ENCODE results near the gene AMD1.
"Not testable (repeated sequence)": the region's sequence is repeated elsewhere in the genome, so short reads cannot be mapped to it uniquely, and the experiment has no call there.

Gene AMD1

GRCh38 chr6:110877569-110877968 lies 3.0 kb downstream of the AMD1 start:
- DNase-seq (ENCODE audit: low spot score), result no peak

- peak; percentile 24 for DNase-seq (ENCODE audit: low spot score)
These were observed 4.4 kb downstream of the AMD1 start for GRCh38 chr6:110878751-110879522.

DNA sequence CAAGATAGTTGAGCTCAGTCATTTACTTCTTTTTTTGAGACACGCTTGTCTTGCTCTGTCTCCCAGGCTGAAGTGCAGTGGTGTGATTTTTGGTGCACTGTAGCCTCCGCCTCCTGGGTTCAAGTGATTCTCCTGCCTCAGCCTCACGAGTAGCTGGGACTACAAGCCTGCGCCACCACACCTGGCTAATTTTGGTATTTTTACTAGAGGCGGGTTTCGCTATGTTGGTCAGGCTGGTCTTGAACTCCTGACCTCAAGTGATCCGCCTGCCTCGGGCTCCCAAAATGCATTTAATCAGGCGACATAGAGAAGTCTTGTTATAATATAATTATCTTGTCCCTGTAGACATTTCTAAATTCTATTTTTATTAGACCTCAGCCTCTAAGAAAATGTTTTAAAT lies 6.1 kb downstream of the AMD1 start:
- DNase-seq (ENCODE audit: low spot score), result no peak

- DNase-seq (ENCODE audit: low spot score), result no peak
These were observed 7.1 kb downstream of the AMD1 start for GRCh38 chr6:110881546-110882273.

GRCh38 chr6:110882274-110882619 lies 7.7 kb downstream of the AMD1 start:
- DNase-seq (ENCODE audit: low spot score), result no peak

- DNase-seq (ENCODE audit: low spot score), result no peak
These were observed 8.4 kb downstream of the AMD1 start for GRCh38 chr6:110882824-110883554.

DNA sequence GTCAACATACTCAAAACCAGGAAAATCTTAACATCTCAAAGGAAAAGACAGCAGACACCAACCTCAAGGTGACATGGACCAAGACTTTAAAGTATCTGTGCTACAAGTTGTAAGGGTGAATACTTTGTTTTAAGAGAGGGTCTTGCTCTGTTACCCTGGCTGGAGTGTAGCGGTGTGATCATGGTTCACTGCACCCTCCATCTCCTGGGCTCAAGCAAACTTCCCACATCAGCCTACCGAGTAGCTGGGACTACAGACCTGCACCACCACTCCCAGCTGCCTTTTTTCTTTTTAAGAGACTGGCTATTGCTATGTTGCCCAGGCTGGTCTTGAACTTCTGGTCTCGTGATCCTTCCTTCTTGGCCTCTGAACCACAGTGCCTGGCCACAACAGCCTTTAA lies 9.7 kb downstream of the AMD1 start:
- no peak for DNase-seq (ENCODE audit: low spot score)

GRCh38 chr6:110885526-110885925 lies 10.9 kb downstream of the AMD1 start:
- DNase-seq (ENCODE audit: low spot score), result no peak

GRCh38 chr6:110886555-110887167 lies 12.1 kb downstream of the AMD1 start:
- no peak for DNase-seq (ENCODE audit: low spot score)

DNA sequence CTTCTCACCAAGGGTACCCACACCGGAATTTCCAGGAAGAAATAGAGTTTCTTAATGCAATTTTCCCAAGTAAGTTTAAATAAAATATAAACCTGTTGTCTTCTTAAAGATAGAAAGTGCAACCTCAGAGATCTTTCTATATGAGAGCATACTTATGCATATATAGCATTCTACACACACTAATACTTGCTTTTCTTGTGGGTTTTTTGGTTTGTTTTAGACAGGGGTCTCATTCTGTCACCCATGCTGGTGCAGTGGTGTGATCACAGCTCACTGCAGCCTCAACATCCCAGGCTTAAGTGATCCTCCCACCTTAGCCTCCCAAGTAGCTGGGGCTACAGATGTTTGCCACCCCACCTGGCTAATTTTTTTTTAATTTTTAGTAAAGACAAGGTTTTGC lies 15.7 kb downstream of the AMD1 start:
- DNase-seq (ENCODE audit: low spot score), result no peak

GRCh38 chr6:110895907-110896608 lies 21.5 kb downstream of the AMD1 start:
- DNase-seq (ENCODE audit: low spot score), result no peak

DNA sequence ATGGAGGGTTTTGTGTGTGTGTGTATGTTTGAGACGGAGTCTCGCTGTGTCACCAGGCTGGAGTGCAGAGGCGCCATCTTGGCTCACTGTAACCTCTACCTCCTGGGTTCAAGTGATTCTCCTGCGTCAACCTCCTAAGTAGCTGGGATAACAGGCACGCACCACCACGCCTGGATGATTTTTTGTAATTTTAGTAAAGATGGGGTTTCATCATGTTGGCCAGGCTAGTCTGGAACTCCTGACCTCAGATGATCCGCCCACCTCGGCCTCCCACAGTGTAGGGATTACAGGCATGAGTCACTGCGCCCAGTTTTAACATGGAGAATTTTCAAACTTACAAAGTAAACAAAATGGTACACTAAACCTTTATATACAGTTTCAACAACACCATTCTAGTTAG lies 22.8 kb downstream of the AMD1 start:
- no peak for DNase-seq (ENCODE audit: low spot score)

DNA sequence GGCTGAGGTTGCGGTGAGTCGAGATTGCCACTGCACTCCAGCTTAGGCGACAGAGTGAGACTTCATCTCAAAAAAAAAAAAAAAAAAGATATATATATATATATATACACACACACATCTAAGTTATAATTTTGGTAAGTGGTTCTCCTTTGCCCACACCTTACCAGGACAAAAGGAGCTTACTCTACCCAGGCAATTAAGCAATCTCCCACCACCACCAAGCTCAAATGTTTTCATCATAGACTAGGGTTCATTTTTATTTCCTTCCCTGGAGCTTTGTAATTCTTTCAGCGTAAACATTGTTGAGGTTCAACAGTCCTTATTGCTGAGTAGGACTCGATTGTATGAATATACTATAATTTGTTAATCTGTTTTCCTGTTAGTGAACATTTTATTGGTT lies 23.5 kb downstream of the AMD1 start:
- no peak for DNase-seq (ENCODE audit: low spot score)

- DNase-seq (ENCODE audit: low spot score), result no peak
These were observed 25.5 kb downstream of the AMD1 start for GRCh38 chr6:110900028-110900598.

DNA sequence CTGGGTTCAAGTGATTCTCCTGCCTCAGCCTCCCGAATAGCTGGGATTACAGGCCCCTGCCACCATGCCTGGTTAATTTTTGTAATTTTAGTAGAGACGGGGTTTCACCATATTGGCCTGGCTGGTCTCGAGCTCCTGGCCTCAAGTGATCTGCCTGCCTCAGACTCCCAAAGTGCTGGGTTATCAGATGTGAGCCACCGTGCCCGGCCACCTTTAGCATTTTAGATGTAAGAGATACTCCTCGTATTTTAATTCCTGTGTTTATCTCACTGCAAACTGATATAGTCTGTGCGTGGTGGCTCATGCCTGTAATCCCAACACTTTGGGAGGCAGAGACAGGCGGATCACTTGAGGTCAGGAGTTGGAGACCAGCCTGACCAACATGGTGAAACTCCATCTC lies 27.0 kb downstream of the AMD1 start:
- not testable (repeated sequence) for DNase-seq (ENCODE audit: low spot score)

- DNase-seq (ENCODE audit: low spot score), result no peak
These were observed 27.5 kb downstream of the AMD1 start for GRCh38 chr6:110902091-110902490.

GRCh38 chr6:110906273-110906672 lies 31.7 kb downstream of the AMD1 start:
- not testable (repeated sequence) for DNase-seq (ENCODE audit: low spot score)

- no peak for DNase-seq (ENCODE audit: low spot score)
These were observed 56.2 kb downstream of the AMD1 start for GRCh38 chr6:110930781-110931180.

DNA sequence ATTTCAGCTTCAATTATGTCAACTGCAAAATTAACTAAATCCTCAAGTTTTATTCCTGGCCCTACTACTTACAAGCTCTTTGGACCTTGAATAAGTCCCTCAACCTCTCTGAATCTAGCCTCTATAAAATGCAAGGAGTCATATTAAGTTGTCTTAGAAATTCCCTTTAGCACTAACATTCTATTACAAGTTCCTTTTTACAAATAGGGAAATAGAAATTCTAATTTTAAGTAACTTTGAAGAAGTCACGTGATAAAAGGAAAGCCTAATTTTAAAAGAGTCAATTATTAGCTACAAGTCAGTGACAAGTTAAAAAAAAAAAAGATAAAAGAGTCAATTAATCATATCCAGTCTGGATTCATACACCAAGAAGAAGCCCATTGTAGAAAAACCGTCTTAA lies 59.3 kb downstream of the AMD1 start:
- DNase-seq (ENCODE audit: low spot score), result no peak

GRCh38 chr6:110934381-110934898 lies 59.9 kb downstream of the AMD1 start:
- no peak for DNase-seq (ENCODE audit: low spot score)

DNA sequence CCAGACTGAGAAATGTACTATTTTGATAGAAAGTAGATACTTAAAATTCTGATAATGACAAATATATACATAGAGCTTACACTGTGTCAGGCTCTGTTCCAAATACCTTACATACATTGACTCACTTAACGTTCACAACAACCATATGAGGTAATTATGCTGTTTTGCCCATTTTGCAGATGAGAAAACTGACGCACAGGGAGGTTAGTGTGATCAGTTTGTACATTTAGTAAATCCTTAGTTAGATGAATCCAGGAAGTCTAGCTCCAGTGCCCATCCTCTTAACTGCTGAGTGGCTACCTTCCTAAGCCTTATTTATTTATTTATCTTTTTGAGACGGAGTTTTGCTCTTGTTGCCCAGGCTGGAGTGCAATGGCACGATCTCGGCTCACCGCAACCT lies 60.6 kb downstream of the AMD1 start:
- DNase-seq (ENCODE audit: low spot score), result no peak

Data from AG08395 (cell line).